Stomach (tissue), 4 donors: ENCODE results near the gene FHOD3.

ENCODE experiments used
- CTCF ChIP-seq, 7 experiments: fragments of 450-650 bp in 4 of 7; fragments of 200-600 bp in 3 of 7; sonication (generic) in 3 of 7; IDR thresholded peaks; one replicate each; pipeline ENCODE4 v1.5.1; 2016 to 2019; ENCODE audit warnings: antibody characterized with exemption in 7 of 7, control low read depth in 2 of 7, mild to moderate bottlenecking in 1 of 7
- POLR2A ChIP-seq, 4 donors: fragments of 450-650 bp; IDR thresholded peaks; one replicate each; pipeline ENCODE4 v1.6.1; 2016; ENCODE audit warnings: antibody characterized with exemption in 4 of 4, control low read depth in 2 of 4, mild to moderate bottlenecking in 1 of 4, moderate library complexity in 1 of 4
- POLR2AphosphoS5 ChIP-seq, 3 donors: sonication (generic); formaldehyde crosslinking; IDR thresholded peaks; one replicate each; pipeline ENCODE4 v1.6.1; 2016; ENCODE audit warnings: antibody characterized with exemption in 3 of 3

GRCh38 chr18:36467614-36468013, 170.1 kb downstream of the FHOD3 start:
- TF ChIP-seq POLR2A (IDR thresholded peaks at IDR 0.05) (no peak), CTCF (IDR thresholded peaks at IDR 0.05) (no peak), POLR2AphosphoS5 (IDR thresholded peaks at IDR 0.05) (no peak)
